Activated CD8-positive, alpha-beta memory T cell treated with anti-CD3 and anti-CD28 coated beads, Interleukin-2, amount 50 U/mL, for 24 hours (primary cell): ENCODE data around the gene PITPNM3.

Source experiments
- DNase-seq: peaks from one replicate; pipeline ENCODE4 v3.0.0-alpha.2; 2020; ENCODE audit errors: extremely low read depth

PITPNM3 gene

GRCh38 chr17:6462692-6463091 lies 93.7 kb downstream of the PITPNM3 start:
- DNase-seq = no peak

GRCh38 chr17:6461792-6462524 lies 94.4 kb downstream of the PITPNM3 start:
- DNase-seq = no peak

GRCh38 chr17:6461246-6461645 lies 95.1 kb downstream of the PITPNM3 start:
- no peak for DNase-seq

- no peak for DNase-seq
These were observed 95.7 kb downstream of the PITPNM3 start for GRCh38 chr17:6460531-6461161.

- no peak for DNase-seq
These were observed 97.8 kb downstream of the PITPNM3 start for GRCh38 chr17:6458460-6458950.

GRCh38 chr17:6457688-6458459 lies 98.5 kb downstream of the PITPNM3 start:
- no peak for DNase-seq

GRCh38 chr17:6456914-6457687 lies 99.3 kb downstream of the PITPNM3 start:
- no peak for DNase-seq

GRCh38 chr17:6456321-6456720 lies 100.0 kb downstream of the PITPNM3 start:
- DNase-seq = no peak

GRCh38 chr17:6455321-6455705 lies 101.0 kb downstream of the PITPNM3 start:
- no peak for DNase-seq

GRCh38 chr17:6454495-6455320 lies 101.6 kb downstream of the PITPNM3 start:
- no peak for DNase-seq

GRCh38 chr17:6453279-6454024 lies 102.9 kb downstream of the PITPNM3 start:
- DNase-seq = no peak

- DNase-seq = no peak
These were observed 103.7 kb downstream of the PITPNM3 start for GRCh38 chr17:6452471-6453266.

GRCh38 chr17:6450926-6451832 lies 105.2 kb downstream of the PITPNM3 start:
- DNase-seq = no peak

- DNase-seq = no peak
These were observed 107.0 kb downstream of the PITPNM3 start for GRCh38 chr17:6449307-6449706.

GRCh38 chr17:6448473-6448872 lies 107.9 kb downstream of the PITPNM3 start:
- no peak for DNase-seq

GRCh38 chr17:6446516-6447100 lies 109.7 kb downstream of the PITPNM3 start:
- DNase-seq = no peak

GRCh38 chr17:6444571-6445335 lies 111.6 kb downstream of the PITPNM3 start:
- no peak for DNase-seq
